Uterus (tissue), 4 donors: Measurements from ENCODE around the gene MAP2K7. TPM values are rescaled to one million over a fixed set of nuclear protein-coding genes. Genes with fewer than 3 reads are reported as not detected.

Experiments used
- DNase-seq, 2 donors: peaks; one replicate each; pipeline ENCODE4 v3.0.0-alpha.2; 2019 to 2020
- H3K27ac ChIP-seq, 2 donors: fragments of 200-600 bp; sonication (generic); 1 replicate in 1 of 2; 2 replicates in 1 of 2; pipeline ENCODE4 v1.5.1; 2016 to 2018
- H3K27me3 ChIP-seq, 2 donors: fragments of 200-600 bp; sonication (generic); one replicate each; pipeline ENCODE4 v1.5.1; 2018 to 2019; ENCODE audit warnings: control low read depth in 1 of 2
- H3K36me3 ChIP-seq, 2 donors: fragments of 200-600 bp; sonication (generic); one replicate each; pipeline ENCODE4 v1.5.1; 2019; ENCODE audit warnings: control low read depth in 1 of 2
- H3K4me1 ChIP-seq, 2 donors: fragments of 200-600 bp; sonication (generic); one replicate each; pipeline ENCODE4 v1.5.1; 2018 to 2019; ENCODE audit warnings: control low read depth in 1 of 2
- H3K4me3 ChIP-seq, 2 donors: fragments of 200-600 bp; sonication (generic); 1 replicate in 1 of 2; 2 replicates in 1 of 2; pipeline ENCODE4 v1.5.1; 2018 to 2019; ENCODE audit warnings: mild to moderate bottlenecking in 1 of 2
- H3K9me3 ChIP-seq, 2 donors: fragments of 200-600 bp; sonication (generic); one replicate each; pipeline ENCODE4 v1.5.1; 2019; ENCODE audit warnings: control low read depth in 1 of 2
- CTCF ChIP-seq, 4 experiments: fragments of 200-600 bp in 2 of 4; fragments of 450-650 bp in 2 of 4; sonication (generic) in 2 of 4; IDR thresholded peaks; one replicate each; pipeline ENCODE4 v1.5.1; 2016 to 2019; ENCODE audit warnings: antibody characterized with exemption in 4 of 4, mild to moderate bottlenecking in 2 of 4, moderate library complexity in 1 of 4
- POLR2A ChIP-seq, 2 donors: fragments of 450-650 bp; IDR thresholded peaks; one replicate each; pipeline ENCODE4 v1.6.1; 2016; ENCODE audit warnings: antibody characterized with exemption in 2 of 2, mild to moderate bottlenecking in 1 of 2, moderate library complexity in 1 of 2
- intact Hi-C: fragments of 100-400 bp; cut with DNase I; formaldehyde crosslinking; loops from one replicate; pipeline ENCODE4 v1.15.1; 2023; ENCODE audit warnings: low total_unique reads
- total RNA-seq, 4 donors: library from RNA; depleted of rRNA in 3 of 4; stranded (reverse); fragments of >200 nt in 3 of 4; gene quantifications; one replicate each; pipeline versions ENCODE4 v1.1.0 to v1.2.4, GENCODE V29; 2014 to 2023
- donor health status: DM: yes; HTN: yes; CAD: no.

Gene MAP2K7
- total RNA-seq, 4 donors from 2014 or later: 0.59 to 40.2 (median 9.4) TPM

DNA sequence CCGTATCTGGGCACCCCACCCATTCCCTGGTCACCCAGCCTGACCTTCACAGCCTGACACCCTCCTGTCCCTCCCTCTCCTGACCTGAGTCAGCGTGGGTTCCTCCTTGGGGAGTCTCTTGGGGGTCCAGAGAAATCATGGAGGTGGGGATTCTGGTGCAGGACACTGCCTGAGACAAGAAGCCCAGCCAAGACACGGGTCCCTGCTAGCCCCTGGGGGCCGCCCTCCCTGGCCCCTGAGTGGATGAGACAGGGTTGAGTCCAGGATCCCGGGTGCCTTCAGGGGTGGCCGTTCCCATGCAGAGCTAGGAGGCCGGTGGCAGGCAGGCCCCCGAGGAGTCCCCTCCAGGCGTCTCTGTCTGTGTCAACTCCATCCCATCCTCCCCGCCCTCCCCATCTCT, 1.6 kb downstream of the MAP2K7 start:
- H3K4me1 ChIP-seq: peaks cover 10 to 14% of the 10 kb centered on the region in 2 donors
- H3K36me3 ChIP-seq: no peaks in the 10 kb centered on the region
- intact Hi-C loops: no loop called here
- no peak overlapping the region for H3K4me3 ChIP-seq
- no peak overlapping the region for H3K27ac ChIP-seq
- DNase-seq: no peak
- H3K27me3 ChIP-seq: no peaks in the 10 kb centered on the region
- TF ChIP-seq CTCF (IDR thresholded peaks at IDR 0.05) (no peak), POLR2A (IDR thresholded peaks at IDR 0.05) (no peak)
- no peaks in the 10 kb centered on the region for H3K9me3 ChIP-seq

DNA sequence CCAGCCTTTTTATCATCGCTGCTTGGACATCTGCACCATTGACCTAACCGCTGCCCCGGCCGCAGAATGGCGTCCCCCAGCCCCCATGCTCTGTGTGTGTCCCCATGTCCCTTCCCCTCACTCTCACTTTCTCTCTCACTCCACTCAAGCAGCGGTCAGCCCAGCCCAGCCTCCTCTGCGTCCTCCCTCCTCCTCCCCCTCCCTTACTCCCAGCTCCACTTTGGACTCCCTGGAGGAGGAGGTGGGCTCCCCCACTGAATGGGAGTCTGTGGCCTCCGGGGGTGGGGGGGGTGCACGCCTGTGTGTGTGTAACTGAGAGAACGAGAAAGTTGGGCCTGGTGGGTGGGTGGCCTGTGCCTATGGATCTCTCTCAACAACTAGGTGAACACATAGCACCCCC, 2.2 kb downstream of the MAP2K7 start:
- Histone ChIP-seq H3K36me3 (no peaks in the 10 kb centered on the region), H3K9me3 (no peaks in the 10 kb centered on the region), H3K27ac (no peak overlapping the region), H3K4me1 (peaks cover 10 to 14% of the 10 kb centered on the region in 2 donors), H3K4me3 (no peak overlapping the region), H3K27me3 (no peaks in the 10 kb centered on the region)
- intact Hi-C loops: no loop called here
- TF ChIP-seq CTCF (IDR thresholded peaks at IDR 0.05): no peak
- DNase-seq: no peak

- H3K9me3 ChIP-seq: no peaks in the 10 kb centered on the region
- no peaks in the 10 kb centered on the region for H3K36me3 ChIP-seq
- H3K27ac ChIP-seq: no peak overlapping the region
- DNase-seq: no peak
- intact Hi-C loops: no loop called here
- H3K4me1 ChIP-seq: peaks cover 10 to 14% of the 10 kb centered on the region in 2 donors
- TF ChIP-seq POLR2A (IDR thresholded peaks at IDR 0.05) (no peak), CTCF (IDR thresholded peaks at IDR 0.05) (no peak)
- H3K27me3 ChIP-seq: no peaks in the 10 kb centered on the region
- no peak overlapping the region for H3K4me3 ChIP-seq
Measured at GRCh38 chr19:7907122-7907521, 3.4 kb downstream of the MAP2K7 start.

GRCh38 chr19:7907544-7907943, 3.9 kb downstream of the MAP2K7 start:
- DNase-seq: no peak
- intact Hi-C loops: no loop called here
- Histone ChIP-seq H3K4me1 (peaks cover 10 to 14% of the 10 kb centered on the region in 2 donors), H3K27ac (no peak overlapping the region), H3K9me3 (no peaks in the 10 kb centered on the region), H3K27me3 (no peaks in the 10 kb centered on the region), H3K4me3 (no peak overlapping the region), H3K36me3 (no peaks in the 10 kb centered on the region)
- TF ChIP-seq CTCF (IDR thresholded peaks at IDR 0.05) (no peak), POLR2A (IDR thresholded peaks at IDR 0.05) (no peak)

- intact Hi-C loops: no loop called here
- no peaks in the 10 kb centered on the region for H3K36me3 ChIP-seq
- H3K27me3 ChIP-seq: no peaks in the 10 kb centered on the region
- no peak for DNase-seq
- peaks cover 10% of the 10 kb centered on the region in 2 donors for H3K4me1 ChIP-seq
- no peak overlapping the region for H3K27ac ChIP-seq
- TF ChIP-seq POLR2A (IDR thresholded peaks at IDR 0.05): no peak
- TF ChIP-seq CTCF (IDR thresholded peaks at IDR 0.05): no peak
- H3K9me3 ChIP-seq: no peaks in the 10 kb centered on the region
- H3K4me3 ChIP-seq: no peak overlapping the region
Measured at GRCh38 chr19:7908078-7908699, 4.5 kb downstream of the MAP2K7 start.
